Activated CD4-positive, alpha-beta memory T cell treated with anti-CD3 and anti-CD28 coated beads, Interleukin-2, amount 10 ng/mL, durations not matched to agents 7 days and 5 days (primary cell): ENCODE data around the gene FUT3. TPM values are rescaled to one million over a fixed set of nuclear protein-coding genes. Genes with fewer than 3 reads are reported as not detected.

Experiments
- CTCF ChIA-PET: fragments of 350-600 bp; sonication (Branson Sonifier 250); formaldehyde crosslinking; loops from one replicate; lab custom pipeline; 2021; ENCODE audit warnings: antibody characterized with exemption, inconsistent platforms; lab: Charles Lee
- POLR2A ChIA-PET: fragments of 350-600 bp; sonication (Branson Sonifier 250); formaldehyde crosslinking; loops from one replicate; lab custom pipeline; 2021; ENCODE audit warnings: antibody characterized with exemption; lab: Charles Lee
- DNase-seq: peaks from one replicate; pipeline ENCODE4 v3.0.0-alpha.2; 2020
- H3K27ac Mint-ChIP-seq: one replicate; pipeline ENCODE4 v1.8.0; 2021; ENCODE audit warnings: mild to moderate bottlenecking, mixed read lengths
- H3K27me3 Mint-ChIP-seq: one replicate; pipeline ENCODE4 v1.8.0; 2021; ENCODE audit warnings: mixed read lengths
- H3K36me3 Mint-ChIP-seq: one replicate; pipeline ENCODE4 v1.8.0; 2021; ENCODE audit warnings: low read depth, mixed read lengths
- H3K4me1 Mint-ChIP-seq: one replicate; pipeline ENCODE4 v1.8.0; 2021; ENCODE audit warnings: mixed read lengths
- H3K4me3 Mint-ChIP-seq: one replicate; pipeline ENCODE4 v1.8.0; 2021; ENCODE audit warnings: mild to moderate bottlenecking, mixed read lengths
- H3K9me3 Mint-ChIP-seq: one replicate; pipeline ENCODE4 v1.8.0; 2021; ENCODE audit warnings: mixed read lengths
- total RNA-seq, 2 experiments: library from RNA; stranded (reverse); gene quantifications; one replicate each; pipeline ENCODE4 v1.2.3, GENCODE V29; 2021

FUT3 gene
- total RNA-seq, 2 experiments from 2014 or later: not detected

DNA sequence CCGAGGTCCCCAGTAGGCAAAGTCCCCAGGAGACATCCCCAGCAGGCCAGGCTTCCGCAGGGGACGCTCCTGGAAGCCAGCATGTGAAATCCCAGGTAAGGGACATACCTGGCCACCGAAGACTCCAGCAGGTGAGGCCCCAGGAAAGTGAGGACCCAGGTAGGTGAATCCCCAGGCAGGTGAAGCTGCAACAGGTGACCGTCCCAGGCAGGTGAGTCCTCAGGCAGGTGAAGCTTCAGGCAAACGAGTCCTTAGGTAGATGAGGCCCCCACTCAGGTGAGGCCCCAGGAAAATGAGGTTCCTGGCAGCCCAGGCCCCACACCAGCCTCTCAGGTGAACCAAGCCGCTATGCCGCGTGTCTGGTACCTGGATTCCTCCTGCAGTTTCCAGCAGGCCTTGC, 20.1 kb downstream of the FUT3 start:
- Mint-ChIP-seq H3K4me3 (no peak overlapping the region), H3K36me3 (no peaks in the 10 kb centered on the region), H3K27me3 (no peaks in the 10 kb centered on the region), H3K27ac (no peak overlapping the region), H3K9me3 (no peaks in the 10 kb centered on the region), H3K4me1 (peaks cover 14% of the 10 kb centered on the region)
- DNase-seq: no peak
- POLR2A ChIA-PET: no interaction called here
- CTCF ChIA-PET: no interaction called here

DNA sequence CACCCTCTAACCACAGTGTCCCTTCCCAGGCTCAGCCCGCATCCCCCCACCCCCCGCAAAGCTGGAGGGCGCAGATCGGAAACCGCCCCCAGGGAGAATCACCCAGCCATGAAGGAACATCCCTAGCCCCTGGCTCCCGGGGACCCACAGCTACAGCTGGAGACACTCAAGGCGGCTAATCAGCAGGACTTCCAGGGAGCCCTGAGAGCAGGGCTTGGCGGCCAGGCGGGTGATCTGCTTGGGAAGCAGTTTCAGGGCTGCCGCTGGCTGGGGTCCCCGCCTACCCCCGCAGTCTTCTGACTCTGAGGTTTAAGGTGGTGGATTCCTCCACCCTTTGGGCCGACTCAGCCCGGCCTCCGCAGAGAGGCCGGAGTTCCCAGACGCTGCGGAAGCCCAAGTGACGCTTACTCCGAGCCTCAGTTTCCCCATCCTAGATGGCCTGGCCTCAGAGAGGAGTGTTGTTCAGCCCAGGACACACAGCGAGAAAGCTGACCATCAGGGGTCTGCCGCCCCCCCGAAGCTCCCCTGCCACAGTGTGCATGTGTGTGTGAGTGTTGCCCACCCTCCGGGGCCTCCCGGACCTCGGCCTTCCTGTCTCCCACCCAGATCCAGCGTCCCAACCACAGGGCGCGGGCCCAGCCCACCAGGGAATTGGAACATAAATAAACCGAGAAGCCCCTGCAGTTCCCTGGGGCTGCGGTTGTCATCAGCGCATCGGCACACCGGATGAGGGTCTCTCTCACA, 21.5 kb downstream of the FUT3 start:
- DNase-seq: no peak
- POLR2A ChIA-PET: interaction anchor here (0.6 to 3.3 kb wide), 10 partner anchors 9 to 370 kb away, joined by 3 to 61 read pairs (median 7); partner anchors contain the start of genes FUT6, NDUFA11, NRTN and RANBP3
- H3K27me3 Mint-ChIP-seq: no peaks in the 10 kb centered on the region
- CTCF ChIA-PET: interaction anchor here (0.7 to 2.7 kb wide), 3 partner anchors 26 to 208 kb away, joined by 4 to 58 read pairs (median 5); partner anchors contain the start of gene NRTN
- H3K36me3 Mint-ChIP-seq: no peaks in the 10 kb centered on the region
- peak overlapping the region; percentile 21 for H3K27ac Mint-ChIP-seq
- no peaks in the 10 kb centered on the region for H3K9me3 Mint-ChIP-seq
- H3K4me1 Mint-ChIP-seq: peaks cover 14% of the 10 kb centered on the region
- H3K4me3 Mint-ChIP-seq: peak overlapping the region; percentile 27

GRCh38 chr19:5828661-5829566, 22.3 kb downstream of the FUT3 start:
- H3K36me3 Mint-ChIP-seq: no peaks in the 10 kb centered on the region
- H3K4me1 Mint-ChIP-seq: peaks cover 14% of the 10 kb centered on the region
- H3K4me3 Mint-ChIP-seq: peak overlapping the region; percentile 94
- H3K9me3 Mint-ChIP-seq: no peaks in the 10 kb centered on the region
- H3K27me3 Mint-ChIP-seq: no peaks in the 10 kb centered on the region
- ChIA-PET CTCF (interaction anchor here (0.6 to 2.7 kb wide), 8 partner anchors 12 to 1429 kb away, joined by 3 to 58 read pairs (median 4); partner anchors contain the start of genes CATSPERD, LONP1, NDUFA11 and NRTN), POLR2A (interaction anchor here (0.6 to 3.3 kb wide), 29 partner anchors 10 to 1802 kb away, joined by 3 to 61 read pairs (median 4); partner anchors contain the start of genes CATSPERD, DUS3L, FUT6 and LONP1)
- peak; percentile 38 for DNase-seq
- peak overlapping the region; percentile 97 for H3K27ac Mint-ChIP-seq

- Mint-ChIP-seq H3K9me3 (no peaks in the 10 kb centered on the region), H3K27me3 (no peaks in the 10 kb centered on the region), H3K27ac (peak overlapping the region; percentile 97), H3K36me3 (no peaks in the 10 kb centered on the region), H3K4me3 (peak overlapping the region; percentile 94), H3K4me1 (peaks cover 14% of the 10 kb centered on the region)
- DNase-seq: peak; percentile 97
- CTCF ChIA-PET: interaction anchor here (0.6 to 2.7 kb wide), 12 partner anchors 12 to 1581 kb away, joined by 3 to 58 read pairs (median 4); partner anchors contain the start of genes CATSPERD, DUS3L, LONP1 and NDUFA11
- POLR2A ChIA-PET: interaction anchor here (0.6 to 3.3 kb wide), 34 partner anchors 11 to 1871 kb away, joined by 3 to 61 read pairs (median 4); partner anchors contain the start of genes CATSPERD, DUS3L, FUT6 and LONP1
Measured at GRCh38 chr19:5827891-5828660, 23.2 kb downstream of the FUT3 start.

DNA sequence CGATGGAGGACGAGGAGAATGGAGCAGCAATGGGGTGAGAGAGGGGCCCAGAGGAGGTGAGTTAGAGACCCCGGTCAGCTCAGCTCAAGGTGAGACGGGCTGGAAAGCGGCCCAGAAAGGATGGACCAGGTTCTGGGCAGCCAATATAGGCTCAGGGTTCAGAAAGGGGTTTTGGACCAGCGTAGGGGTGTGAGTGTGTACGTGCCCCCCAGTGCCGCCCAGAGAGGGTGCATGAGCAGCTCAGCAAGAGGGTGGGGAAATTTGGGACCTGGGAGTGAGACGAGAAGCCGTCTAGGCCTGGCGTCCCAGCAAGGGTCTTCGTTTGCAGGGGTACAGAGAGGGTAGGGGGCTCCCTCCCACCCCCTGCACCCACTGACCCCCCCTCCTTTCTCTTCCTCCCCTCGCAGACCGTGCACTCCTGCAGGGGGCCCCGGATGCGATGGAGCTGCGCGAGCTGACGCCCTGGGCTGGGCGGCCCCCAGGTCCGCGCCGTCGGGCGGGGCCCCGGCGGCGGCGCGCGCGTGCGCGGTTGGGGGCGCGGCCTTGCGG, 23.8 kb downstream of the FUT3 start:
- Mint-ChIP-seq H3K36me3 (no peaks in the 10 kb centered on the region), H3K27ac (peak overlapping the region; percentile 85), H3K4me3 (peak overlapping the region; percentile 94), H3K9me3 (no peaks in the 10 kb centered on the region), H3K4me1 (peaks cover 14% of the 10 kb centered on the region), H3K27me3 (no peaks in the 10 kb centered on the region)
- DNase-seq: no peak
- ChIA-PET POLR2A (interaction anchor here (0.6 to 3.3 kb wide), 20 partner anchors 11 to 1871 kb away, joined by 3 to 61 read pairs (median 6); partner anchors contain the start of genes CATSPERD, DUS3L, FUT6 and LONP1), CTCF (interaction anchor here (0.6 to 2.7 kb wide), 11 partner anchors 13 to 1581 kb away, joined by 3 to 58 read pairs (median 4); partner anchors contain the start of genes CATSPERD, DUS3L, LONP1 and NDUFA11)

DNA sequence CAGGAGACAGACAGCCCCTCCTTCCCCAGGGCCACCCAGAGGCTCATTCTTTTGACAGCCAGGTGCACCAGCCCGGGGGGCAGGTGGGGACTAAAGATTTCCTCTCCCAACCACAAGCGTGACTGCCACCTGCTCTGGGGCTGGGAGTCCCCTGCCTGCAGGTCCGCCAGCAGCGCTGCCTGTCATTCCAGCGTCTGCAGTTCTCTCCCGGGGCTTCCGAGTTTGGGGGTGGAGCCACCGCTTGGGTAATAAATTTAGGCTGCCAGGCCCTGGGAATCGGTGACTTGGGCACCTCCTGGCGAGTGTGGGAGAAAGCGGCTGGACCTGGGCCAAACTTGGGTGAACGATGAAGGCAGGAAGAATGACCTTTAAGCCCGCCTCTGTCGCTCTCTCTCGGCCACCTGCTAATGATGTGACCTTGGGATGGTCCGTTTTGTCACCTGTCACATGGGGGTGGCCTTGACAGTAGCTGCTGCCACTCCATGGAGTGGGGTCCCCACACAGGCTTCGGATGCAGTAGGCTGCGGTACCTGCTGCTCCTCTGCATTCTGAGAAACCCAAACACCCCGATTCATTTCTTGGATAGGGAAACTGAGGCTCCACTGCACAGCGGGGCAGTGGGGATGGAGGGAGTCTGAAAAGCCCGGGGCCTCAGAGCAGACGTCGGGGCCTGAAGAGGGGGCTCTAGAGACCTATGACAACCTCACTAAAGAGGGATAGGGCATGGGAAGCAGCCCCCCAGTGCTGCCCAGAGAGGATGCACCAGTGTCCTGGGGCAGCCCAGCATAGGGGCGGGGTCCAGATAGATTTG, 24.5 kb downstream of the FUT3 start:
- peak; percentile 22 for DNase-seq
- Mint-ChIP-seq H3K4me3 (peak overlapping the region; percentile 94), H3K36me3 (no peaks in the 10 kb centered on the region), H3K9me3 (no peaks in the 10 kb centered on the region), H3K4me1 (peaks cover 14% of the 10 kb centered on the region), H3K27ac (peak overlapping the region; percentile 85), H3K27me3 (no peaks in the 10 kb centered on the region)
- ChIA-PET POLR2A (interaction anchor here (0.6 to 3.3 kb wide), 9 partner anchors 18 to 1664 kb away, joined by 4 to 61 read pairs (median 11); partner anchors contain the start of genes CATSPERD, DUS3L, LONP1 and NDUFA11), CTCF (interaction anchor here (1.2 to 2.7 kb wide), 2 partner anchors 23 to 36 kb away, joined by 3 to 58 read pairs; partner anchors contain the start of genes DUS3L and NRTN)

GRCh38 chr19:5825178-5825577, 26.1 kb downstream of the FUT3 start:
- no peak for DNase-seq
- no peak overlapping the region for H3K27ac Mint-ChIP-seq
- ChIA-PET CTCF (no interaction called here), POLR2A (no interaction called here)
- peaks cover 2% of the 10 kb centered on the region for H3K27me3 Mint-ChIP-seq
- no peak overlapping the region for H3K4me3 Mint-ChIP-seq
- no peaks in the 10 kb centered on the region for H3K36me3 Mint-ChIP-seq
- H3K4me1 Mint-ChIP-seq: peaks cover 14% of the 10 kb centered on the region
- H3K9me3 Mint-ChIP-seq: no peaks in the 10 kb centered on the region

DNA sequence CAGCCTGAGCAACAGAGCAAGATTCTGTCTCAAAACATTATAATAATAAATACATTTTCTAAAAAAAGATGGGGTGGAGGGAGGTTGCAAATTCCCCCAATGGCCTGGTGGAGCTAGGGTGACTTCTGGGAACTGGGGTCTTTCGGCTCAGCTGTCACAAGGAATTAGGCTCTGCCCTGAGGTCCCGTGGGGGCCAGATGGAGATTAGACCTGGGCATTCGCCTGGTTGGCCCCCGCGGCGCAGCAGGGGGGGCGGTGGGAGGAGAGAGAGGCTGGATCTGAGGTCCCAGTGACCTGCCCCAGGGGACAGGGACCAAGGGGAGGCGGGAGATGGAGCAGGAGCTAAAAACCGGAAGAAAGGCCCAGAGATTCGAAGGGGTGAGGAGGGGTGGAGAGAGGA, 26.5 kb downstream of the FUT3 start:
- Mint-ChIP-seq H3K27ac (no peak overlapping the region), H3K27me3 (peaks cover 2% of the 10 kb centered on the region), H3K36me3 (no peaks in the 10 kb centered on the region), H3K4me3 (no peak overlapping the region), H3K9me3 (no peaks in the 10 kb centered on the region), H3K4me1 (peaks cover 12% of the 10 kb centered on the region)
- ChIA-PET POLR2A (no interaction called here), CTCF (no interaction called here)
- no peak for DNase-seq

- ChIA-PET CTCF (interaction anchor here (1.9 kb wide), 1 partner anchor 20 kb away, joined by 6 read pairs; no protein-coding TSS in a partner anchor), POLR2A (no interaction called here)
- DNase-seq: no peak
- Mint-ChIP-seq H3K36me3 (no peaks in the 10 kb centered on the region), H3K4me1 (peaks cover 12% of the 10 kb centered on the region), H3K27ac (no peak overlapping the region), H3K9me3 (no peaks in the 10 kb centered on the region), H3K27me3 (peaks cover 2% of the 10 kb centered on the region), H3K4me3 (no peak overlapping the region)
Measured at GRCh38 chr19:5823579-5824281, 27.5 kb downstream of the FUT3 start.

DNA sequence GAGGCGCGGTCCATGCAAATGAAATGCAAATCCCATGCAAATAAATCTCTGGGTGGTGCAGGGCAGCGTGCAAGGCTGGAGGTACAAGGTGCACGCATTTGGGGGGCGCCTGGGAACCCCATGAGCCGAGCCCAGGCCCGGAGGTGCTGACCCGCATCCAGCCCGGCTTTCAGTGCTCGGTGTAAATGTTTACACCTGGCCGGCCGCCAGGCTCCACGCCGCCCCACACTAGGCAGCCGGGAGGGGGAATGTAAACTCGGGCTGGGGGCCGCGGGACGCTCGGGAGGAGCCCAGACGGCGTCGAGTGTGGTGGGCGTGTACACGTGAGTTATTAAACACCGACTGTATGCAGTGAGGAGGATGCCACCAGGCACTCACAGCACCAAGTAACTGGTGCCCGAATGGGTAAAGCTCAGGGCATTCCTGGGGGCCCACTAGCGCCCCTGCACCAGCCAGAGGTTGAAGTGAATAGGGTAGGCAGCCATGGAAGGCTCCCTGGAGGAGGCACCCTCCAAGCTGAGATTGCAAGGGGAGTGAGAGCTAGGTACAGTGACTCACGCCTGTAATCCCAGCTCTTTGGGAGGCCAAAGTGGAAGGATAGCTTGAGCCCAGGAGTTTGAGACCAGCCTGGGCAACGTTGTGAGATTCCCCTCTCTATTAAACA, 28.9 kb downstream of the FUT3 start:
- ChIA-PET CTCF (interaction anchor here (1.9 kb wide), 1 partner anchor 18 kb away, joined by 6 read pairs; no protein-coding TSS in a partner anchor), POLR2A (interaction anchor here (0.7 to 1.0 kb wide), 3 partner anchors 18 to 194 kb away, joined by 3 to 4 read pairs (median 3); partner anchors contain the start of gene DUS3L)
- no peak for DNase-seq
- Mint-ChIP-seq H3K4me1 (peaks cover 8% of the 10 kb centered on the region), H3K36me3 (no peaks in the 10 kb centered on the region), H3K27ac (no peak overlapping the region), H3K9me3 (no peaks in the 10 kb centered on the region), H3K27me3 (peaks cover 3% of the 10 kb centered on the region), H3K4me3 (no peak overlapping the region)
